HCT116 (cell line): ENCODE data around the gene CSF1R. TPM values are rescaled to one million over a fixed set of nuclear protein-coding genes. Genes with fewer than 3 reads are reported as not detected.

ENCODE experiments used
- ATAC-seq: fragments of 200-7000 bp; cut with Tn5 transposase; 2 replicates; pipeline ENCODE4 v1.9.1; 2020; ENCODE audit warnings: mild to moderate bottlenecking, moderate library complexity
- BruUV-seq: library from RNA; stranded (reverse); fragments of 400-500 nt; replicated peaks from 2 replicates; lab custom pipeline; 2021; lab: Mats Ljungman, UMichigan
- CTCF ChIA-PET: fragments of 300-600 bp; sonication (Branson Sonifier 250); formaldehyde crosslinking; loops from one replicate; lab custom pipeline; 2021; ENCODE audit warnings: antibody characterized with exemption; lab: Charles Lee
- POLR2A ChIA-PET: fragments of 300-600, 350-600 bp; sonication (Branson Sonifier 250); formaldehyde crosslinking; loops from one replicate; lab custom pipeline; 2021; ENCODE audit warnings: antibody characterized with exemption; lab: Charles Lee
- RAD21 ChIA-PET, 2 experiments: fragments of 300-600 bp; sonication (Branson Sonifier 250); formaldehyde crosslinking; loops; one replicate each; lab custom pipeline; 2023; ENCODE audit warnings: low total read pairs in 2 of 2; ENCODE audit not compliant: uncharacterized antibody in 2 of 2, unreplicated experiment in 2 of 2, low non-redundant PET in 1 of 2; lab: Charles Lee
- DNase-seq: peaks from one replicate; pipeline ENCODE4 v3.0.0-alpha.2; 2010; ENCODE audit warnings: low read depth, low spot score
- H2AFZ ChIP-seq: fragments of 200-600 bp; shearing (Covaris generic), sonication (generic); 2 replicates; pipeline ENCODE4 v1.6.1; 2017; ENCODE audit warnings: low read depth, mixed run types, mixed read lengths, antibody characterized with exemption, low read length; ENCODE audit not compliant: poor library complexity, severe bottlenecking
- H3K27ac ChIP-seq: 2 replicates; pipeline ENCODE4 v1.5.1; 2012; ENCODE audit warnings: low read depth, low read length
- H3K27me3 ChIP-seq: fragments of 200-600 bp; sonication (generic); 2 replicates; pipeline ENCODE4 v1.6.1; 2016; ENCODE audit warnings: mixed run types, low read length, mixed read lengths; ENCODE audit not compliant: insufficient read depth
- H3K36me3 ChIP-seq, 2 experiments: fragments of 200-500 bp in 1 of 2; fragments of 200-600 bp in 1 of 2; sonication (Bioruptor generic) in 1 of 2; sonication (generic) in 1 of 2; 2 replicates each; pipeline versions ENCODE4 v1.5.1 to v1.6.1; 2014 to 2016; ENCODE audit warnings: low read length in 2 of 2, inconsistent platforms in 1 of 2, mixed read lengths in 1 of 2, mixed run types in 1 of 2; ENCODE audit not compliant: insufficient read depth in 2 of 2, control insufficient read depth in 1 of 2
- H3K4me1 ChIP-seq, 2 experiments: fragments of 200-600 bp in 1 of 2; sonication (generic) in 1 of 2; 2 replicates each; pipeline versions ENCODE4 v1.5.1 to v1.6.1; 2012 to 2017; ENCODE audit warnings: low read length in 2 of 2, inconsistent platforms in 1 of 2, mild to moderate bottlenecking in 1 of 2, mixed read lengths in 1 of 2, mixed run types in 1 of 2, moderate library complexity in 1 of 2; ENCODE audit not compliant: insufficient read depth in 2 of 2, control insufficient read depth in 1 of 2
- H3K4me2 ChIP-seq: fragments of 200-600 bp; sonication (generic); 2 replicates; pipeline ENCODE4 v1.6.1; 2017; ENCODE audit warnings: mixed run types, low read length, mixed read lengths
- H3K4me3 ChIP-seq, 2 experiments: fragments of 200-600 bp in 1 of 2; sonication (generic) in 1 of 2; replicated peaks in 1 of 2; 2 replicates each; pipeline ENCODE4 v1.5.1; 2011 to 2016; ENCODE audit warnings: low read length in 2 of 2, control low read depth in 1 of 2, low read depth in 1 of 2, mild to moderate bottlenecking in 1 of 2, mixed read lengths in 1 of 2, mixed run types in 1 of 2
- H3K79me2 ChIP-seq: fragments of 200-600 bp; sonication (generic); 2 replicates; pipeline ENCODE4 v1.6.1; 2017; ENCODE audit warnings: mild to moderate bottlenecking, mixed run types, low read length, moderate library complexity, mixed read lengths; ENCODE audit not compliant: insufficient read depth
- H3K9ac ChIP-seq: fragments of 200-600 bp; sonication (generic); 2 replicates; pipeline ENCODE4 v1.6.1; 2016; ENCODE audit warnings: low read length, mixed read lengths
- H3K9me2 ChIP-seq: fragments of 200-600 bp; sonication (generic), shearing (Covaris generic); 2 replicates; pipeline ENCODE4 v1.6.1; 2017; ENCODE audit warnings: mixed run types, mild to moderate bottlenecking, moderate library complexity; ENCODE audit not compliant: insufficient read depth
- H3K9me3 ChIP-seq, 2 experiments: fragments of 200-500 bp in 1 of 2; fragments of 200-600 bp in 1 of 2; sonication (Bioruptor generic) in 1 of 2; sonication (generic) in 1 of 2; 2 replicates each; pipeline ENCODE4 v1.6.1; 2014 to 2017; ENCODE audit warnings: low read length in 2 of 2, mixed read lengths in 2 of 2, inconsistent platforms in 1 of 2, low read depth in 1 of 2, mild to moderate bottlenecking in 1 of 2, mixed run types in 1 of 2, moderate library complexity in 1 of 2; ENCODE audit not compliant: control insufficient read depth in 1 of 2, insufficient read depth in 1 of 2
- H4K20me1 ChIP-seq: fragments of 200-600 bp; sonication (generic), shearing (Covaris generic); 2 replicates; pipeline ENCODE4 v1.6.1; 2017; ENCODE audit warnings: mixed run types, mild to moderate bottlenecking, moderate library complexity; ENCODE audit not compliant: insufficient read depth
- CEBPB ChIP-seq: IDR thresholded peaks from 2 replicates; pipeline ENCODE4 v1.6.1; 2012; ENCODE audit warnings: low read depth
- EZH2phosphoT487 ChIP-seq: fragments of 200-600 bp; IDR thresholded peaks from 2 replicates; pipeline ENCODE4 v1.6.1; 2018; ENCODE audit warnings: antibody characterized with exemption, borderline replicate concordance
- RAD21 ChIP-seq: IDR thresholded peaks from 2 replicates; pipeline ENCODE4 v1.6.1; 2012; ENCODE audit warnings: low read depth, mild to moderate bottlenecking
- intact Hi-C: fragments of 100-400 bp; cut with micrococcal nuclease; formaldehyde crosslinking; loops from 2 replicates; pipeline ENCODE4 v1.10.0; 2022
- total RNA-seq: library from RNA; stranded (reverse); gene quantifications from one replicate; pipeline ENCODE4 v1.2.1, GENCODE V29; 2021; ENCODE audit not compliant: unreplicated experiment
- TF ChIP-seq, protein P1 (sequence below): IDR thresholded peaks from 2 replicates; pipeline ENCODE4 v1.6.1; 2012; ENCODE audit warnings: low read depth

The CSF1R gene
- total RNA-seq, 1 experiment from 2014 or later = 0.17 TPM

DNA sequence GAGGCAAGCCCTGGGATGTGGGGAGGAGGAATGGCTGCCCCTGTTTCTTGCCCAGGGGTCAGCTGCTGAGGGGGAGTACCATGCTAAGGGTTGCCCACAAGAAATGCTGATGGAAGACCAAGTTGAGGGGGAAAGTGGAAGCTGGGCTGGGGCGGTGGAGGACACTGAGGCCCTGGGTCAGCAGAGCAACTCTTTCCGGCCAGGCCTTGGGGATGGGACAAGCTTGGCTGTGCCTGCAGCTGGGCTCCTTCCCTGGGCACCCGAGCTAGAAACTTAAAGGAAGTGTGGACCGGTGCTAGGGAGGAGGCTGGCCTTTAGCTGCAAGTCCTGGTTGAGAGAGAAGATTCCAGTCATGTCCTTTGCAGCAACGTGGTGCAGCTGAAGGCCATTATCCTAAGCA, 22.7 kb downstream of the CSF1R start (continued):
- TF ChIP-seq, protein P1, sequence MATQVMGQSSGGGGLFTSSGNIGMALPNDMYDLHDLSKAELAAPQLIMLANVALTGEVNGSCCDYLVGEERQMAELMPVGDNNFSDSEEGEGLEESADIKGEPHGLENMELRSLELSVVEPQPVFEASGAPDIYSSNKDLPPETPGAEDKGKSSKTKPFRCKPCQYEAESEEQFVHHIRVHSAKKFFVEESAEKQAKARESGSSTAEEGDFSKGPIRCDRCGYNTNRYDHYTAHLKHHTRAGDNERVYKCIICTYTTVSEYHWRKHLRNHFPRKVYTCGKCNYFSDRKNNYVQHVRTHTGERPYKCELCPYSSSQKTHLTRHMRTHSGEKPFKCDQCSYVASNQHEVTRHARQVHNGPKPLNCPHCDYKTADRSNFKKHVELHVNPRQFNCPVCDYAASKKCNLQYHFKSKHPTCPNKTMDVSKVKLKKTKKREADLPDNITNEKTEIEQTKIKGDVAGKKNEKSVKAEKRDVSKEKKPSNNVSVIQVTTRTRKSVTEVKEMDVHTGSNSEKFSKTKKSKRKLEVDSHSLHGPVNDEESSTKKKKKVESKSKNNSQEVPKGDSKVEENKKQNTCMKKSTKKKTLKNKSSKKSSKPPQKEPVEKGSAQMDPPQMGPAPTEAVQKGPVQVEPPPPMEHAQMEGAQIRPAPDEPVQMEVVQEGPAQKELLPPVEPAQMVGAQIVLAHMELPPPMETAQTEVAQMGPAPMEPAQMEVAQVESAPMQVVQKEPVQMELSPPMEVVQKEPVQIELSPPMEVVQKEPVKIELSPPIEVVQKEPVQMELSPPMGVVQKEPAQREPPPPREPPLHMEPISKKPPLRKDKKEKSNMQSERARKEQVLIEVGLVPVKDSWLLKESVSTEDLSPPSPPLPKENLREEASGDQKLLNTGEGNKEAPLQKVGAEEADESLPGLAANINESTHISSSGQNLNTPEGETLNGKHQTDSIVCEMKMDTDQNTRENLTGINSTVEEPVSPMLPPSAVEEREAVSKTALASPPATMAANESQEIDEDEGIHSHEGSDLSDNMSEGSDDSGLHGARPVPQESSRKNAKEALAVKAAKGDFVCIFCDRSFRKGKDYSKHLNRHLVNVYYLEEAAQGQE = no peak
- no peak for TF ChIP-seq CEBPB
- TF ChIP-seq RAD21 = no peak

DNA sequence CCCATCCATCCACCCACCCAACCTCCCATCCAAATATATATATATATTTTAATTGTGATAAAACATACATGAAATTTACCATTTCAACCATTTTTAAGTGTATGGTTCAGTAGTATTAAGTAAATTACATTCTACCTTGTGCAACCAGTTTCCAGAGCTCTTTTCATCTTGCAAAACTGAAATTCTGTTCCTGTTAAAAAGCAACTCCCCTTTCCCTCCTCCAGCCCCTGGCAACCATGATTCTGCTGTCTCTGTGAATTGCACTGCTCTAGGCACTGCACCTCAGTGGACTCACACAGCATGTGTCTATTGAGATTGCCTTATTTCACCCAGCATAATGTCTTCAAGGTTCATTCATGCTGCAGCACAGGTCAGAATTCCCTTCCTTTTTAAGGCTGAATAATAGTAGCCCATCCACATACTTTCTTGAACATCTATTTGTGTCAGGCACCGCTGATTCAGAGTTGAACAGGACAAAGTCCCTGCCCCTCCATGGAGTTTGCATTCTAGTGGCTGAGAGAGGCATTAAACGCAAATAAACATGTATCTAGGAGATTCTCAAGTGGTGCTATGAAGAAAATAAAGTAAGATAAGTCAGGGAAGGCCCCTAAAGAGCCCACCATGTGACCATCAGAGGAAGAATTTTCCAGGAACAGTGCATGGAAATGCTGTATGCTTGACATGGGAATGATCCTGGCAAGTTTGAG, 24.0 kb downstream of the CSF1R start:
- DNase-seq (no peak), ATAC-seq (no peak)
- Histone ChIP-seq H3K27me3 (no peaks in the 10 kb centered on the region), H3K4me1 (peaks cover 0 to 7% of the 10 kb centered on the region in 2 experiments; a peak in 1 of 4 replicates), H4K20me1 (no peaks in the 10 kb centered on the region), H3K9me3 (no peaks in the 10 kb centered on the region), H3K79me2 (no peaks in the 10 kb centered on the region), H3K9me2 (no peaks in the 10 kb centered on the region), H3K36me3 (no peaks in the 10 kb centered on the region), H3K4me3 (no peak overlapping the region), H2AFZ (no peak overlapping the region), H3K4me2 (no peak overlapping the region), H3K9ac (no peak overlapping the region), H3K27ac (no peak overlapping the region)
- no peak for TF ChIP-seq EZH2phosphoT487
- RAD21 ChIA-PET = no interaction called here
- BruUV-seq = no TSS peak
- CTCF ChIA-PET = no interaction called here
- intact Hi-C loops = no loop called here
- POLR2A ChIA-PET = no interaction called here
